ENCODE data around the gene CMTM7.

- TF ChIP-seq ZNF274 (IDR thresholded peaks at IDR 0.05; ENCODE audit: low read depth, low read length) (no peak), YY1 (IDR thresholded peaks at IDR 0.05; ENCODE audit: insufficient read depth, insufficient read length) (no peak)
Measured at GRCh38 chr3:32421991-32422859, 30.6 kb downstream of the CMTM7 start.
